ENCODE measurements around the gene HCFC1R1.

The HCFC1R1 gene

DNA sequence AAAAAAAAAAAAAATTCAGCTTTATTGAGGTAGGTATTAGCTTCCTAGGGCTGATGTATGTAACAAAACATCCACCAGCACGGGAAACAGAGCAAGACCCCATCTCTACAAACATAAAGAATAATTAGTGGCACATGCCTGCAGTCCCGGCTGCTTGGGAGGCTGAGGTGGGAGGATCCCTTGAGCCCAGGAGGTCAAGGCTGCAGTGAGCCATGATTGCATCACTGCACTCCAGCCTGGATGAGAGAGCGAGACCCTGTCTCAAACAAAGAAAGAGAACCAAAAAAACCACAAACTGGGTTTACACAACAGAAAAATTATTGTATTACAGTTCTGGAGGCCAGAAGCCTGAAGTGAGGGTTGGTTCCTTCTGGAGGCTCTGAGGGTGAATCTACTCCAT is 18.6 kb upstream of the HCFC1R1 start:
- DNase-seq (ENCODE audit: insufficient read length), result no peak

DNA sequence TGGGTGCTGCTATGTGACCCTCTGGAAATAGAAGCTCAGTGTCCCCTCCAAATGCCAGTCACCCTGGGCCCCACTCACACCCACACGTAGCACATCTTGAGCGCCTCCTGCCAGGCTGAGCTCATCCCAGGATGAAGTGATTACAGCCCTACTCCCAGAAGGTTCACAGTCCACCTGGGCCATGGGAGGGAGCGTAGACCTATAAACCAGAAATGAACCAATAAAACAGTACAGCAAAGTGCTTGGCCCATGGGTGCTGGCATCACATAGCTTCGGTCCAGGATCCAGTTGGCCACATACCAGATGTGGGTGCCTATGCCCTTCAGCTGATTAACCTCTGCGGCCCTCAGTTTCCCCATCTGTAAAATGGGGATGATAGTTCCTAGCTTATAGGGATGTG is 15.2 kb upstream of the HCFC1R1 start:
- DNase-seq (ENCODE audit: insufficient read length) (no peak), FAIRE-seq (no peak)
- TF ChIP-seq POLR2AphosphoS5 (IDR thresholded peaks at IDR 0.05; ENCODE audit: low read depth, low read length) (no peak), POLR2A (IDR thresholded peaks at IDR 0.05; ENCODE audit: low read depth, low read length) (no peak), TAF1 (IDR thresholded peaks at IDR 0.05; ENCODE audit: borderline replicate concordance, low read depth, low read length) (no peak)

More for the DNA sequence above, 18.6 kb upstream of the HCFC1R1 start:
- no peak for FAIRE-seq
- TF ChIP-seq POLR2AphosphoS5 (IDR thresholded peaks at IDR 0.05; ENCODE audit: low read depth, low read length) (no peak), POLR2A (IDR thresholded peaks at IDR 0.05; ENCODE audit: low read depth, low read length) (no peak), TAF1 (IDR thresholded peaks at IDR 0.05; ENCODE audit: borderline replicate concordance, low read depth, low read length) (no peak)

DNA sequence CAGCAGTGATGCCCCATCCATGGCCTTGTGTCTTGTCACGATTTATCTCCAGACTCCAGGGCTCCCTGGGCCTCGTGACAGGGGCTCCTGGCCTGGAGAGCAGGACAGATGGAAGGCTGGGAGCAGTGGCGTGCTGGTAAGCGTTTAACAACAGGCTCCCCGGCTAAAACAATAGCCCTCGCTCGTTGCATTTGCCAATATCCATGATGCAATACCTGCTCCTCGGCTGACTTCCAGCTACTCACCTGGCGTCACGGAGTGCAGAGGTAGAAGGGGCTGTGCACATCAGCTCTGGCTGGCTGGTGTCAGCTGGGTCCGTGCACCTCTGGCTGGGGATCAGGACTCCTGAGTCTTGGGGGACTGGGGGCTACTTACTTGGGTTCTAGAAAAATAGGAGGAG is 14.5 kb upstream of the HCFC1R1 start:
- DNase-seq (ENCODE audit: insufficient read length), result no peak
- TF ChIP-seq POLR2A (IDR thresholded peaks at IDR 0.05; ENCODE audit: low read depth, low read length), result no peak
- TF ChIP-seq POLR2AphosphoS5 (IDR thresholded peaks at IDR 0.05; ENCODE audit: low read depth, low read length), result no peak
- no peak for TF ChIP-seq TAF1 (IDR thresholded peaks at IDR 0.05; ENCODE audit: borderline replicate concordance, low read depth, low read length)
- FAIRE-seq, result no peak

DNA sequence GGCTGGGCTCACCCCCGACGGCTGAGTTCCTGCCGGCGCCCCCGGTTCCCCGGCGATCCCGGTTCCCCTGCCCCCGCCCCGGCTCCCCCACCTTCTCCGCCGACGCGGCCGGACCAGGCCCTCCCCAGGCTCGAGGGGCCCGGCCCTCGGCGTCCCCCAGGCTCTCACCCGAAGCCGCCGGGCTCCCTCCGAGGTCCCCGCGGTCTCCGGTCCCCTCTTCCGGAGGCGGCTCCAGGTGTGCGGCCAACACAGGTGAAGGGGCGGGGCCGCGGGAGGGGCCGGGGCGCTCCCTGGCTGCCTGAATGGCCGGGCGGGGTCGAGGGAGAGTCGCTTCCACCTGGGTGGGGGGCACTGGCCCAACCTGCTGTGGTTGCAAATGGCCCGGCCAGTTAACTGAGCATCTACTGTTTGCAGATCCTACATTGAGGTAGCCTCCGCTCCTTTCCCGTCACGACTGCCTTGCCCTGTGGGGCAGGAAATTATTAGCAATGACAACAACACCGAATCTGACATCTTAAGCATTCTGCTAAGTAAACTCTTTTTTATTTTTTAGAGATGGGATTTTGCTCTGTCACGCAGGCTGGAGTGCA is 13.1 kb upstream of the HCFC1R1 start, which contains the start of gene BICDL2:
TSS of gene BICDL2 (minus strand) at position 219 of the 590 bp plus-strand sequence. CDS start 1,448 bp downstream, outside the sequence.
- no peak for DNase-seq (ENCODE audit: insufficient read length)
- FAIRE-seq, result no peak
- TF ChIP-seq POLR2A (IDR thresholded peaks at IDR 0.05; ENCODE audit: low read depth, low read length) (no peak), POLR2AphosphoS5 (IDR thresholded peaks at IDR 0.05; ENCODE audit: low read depth, low read length) (no peak), TAF1 (IDR thresholded peaks at IDR 0.05; ENCODE audit: borderline replicate concordance, low read depth, low read length) (no peak)

DNA sequence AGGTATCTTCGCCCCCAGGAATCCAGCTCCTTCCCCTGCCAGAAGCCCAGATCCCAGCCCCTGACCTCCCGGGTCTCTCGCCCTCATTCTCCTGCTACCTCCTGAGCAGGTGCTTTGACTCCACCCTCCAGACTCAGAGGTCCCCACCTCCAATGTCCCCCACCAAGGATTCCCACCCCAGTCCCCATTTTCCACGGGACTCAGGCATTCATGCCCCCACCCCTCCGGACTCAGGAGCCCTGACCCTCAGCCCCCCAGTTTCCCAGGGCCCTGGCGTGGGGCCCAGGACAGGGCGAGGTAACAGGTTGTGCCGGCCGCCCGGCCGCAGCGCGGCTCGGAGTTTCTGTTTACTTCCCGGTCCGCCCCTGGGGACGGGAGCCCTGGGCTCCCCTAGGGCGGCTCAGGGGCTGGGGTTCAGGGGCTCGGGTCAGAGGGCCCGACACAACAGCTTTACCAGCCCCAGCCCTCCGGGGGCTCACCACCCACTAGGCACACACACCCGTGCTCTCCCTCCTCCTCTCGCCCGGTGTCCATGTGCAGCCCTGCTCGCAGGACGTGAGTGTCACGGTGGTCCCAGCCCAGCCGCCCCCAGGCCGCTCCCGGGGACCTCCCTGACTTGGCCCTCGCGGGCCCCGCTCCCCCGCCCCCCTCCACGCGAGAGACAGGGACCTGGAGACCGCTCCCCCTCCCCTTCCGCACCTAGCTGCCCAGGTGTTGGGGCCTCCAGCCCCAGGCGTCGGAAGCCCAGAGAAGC is 12.4 kb upstream of the HCFC1R1 start:
- no peak for DNase-seq (ENCODE audit: insufficient read length)
- TF ChIP-seq TAF1 (IDR thresholded peaks at IDR 0.05; ENCODE audit: borderline replicate concordance, low read depth, low read length), result no peak
- no peak for TF ChIP-seq POLR2A (IDR thresholded peaks at IDR 0.05; ENCODE audit: low read depth, low read length)
- TF ChIP-seq POLR2AphosphoS5 (IDR thresholded peaks at IDR 0.05; ENCODE audit: low read depth, low read length), result no peak
- no peak for FAIRE-seq

DNA sequence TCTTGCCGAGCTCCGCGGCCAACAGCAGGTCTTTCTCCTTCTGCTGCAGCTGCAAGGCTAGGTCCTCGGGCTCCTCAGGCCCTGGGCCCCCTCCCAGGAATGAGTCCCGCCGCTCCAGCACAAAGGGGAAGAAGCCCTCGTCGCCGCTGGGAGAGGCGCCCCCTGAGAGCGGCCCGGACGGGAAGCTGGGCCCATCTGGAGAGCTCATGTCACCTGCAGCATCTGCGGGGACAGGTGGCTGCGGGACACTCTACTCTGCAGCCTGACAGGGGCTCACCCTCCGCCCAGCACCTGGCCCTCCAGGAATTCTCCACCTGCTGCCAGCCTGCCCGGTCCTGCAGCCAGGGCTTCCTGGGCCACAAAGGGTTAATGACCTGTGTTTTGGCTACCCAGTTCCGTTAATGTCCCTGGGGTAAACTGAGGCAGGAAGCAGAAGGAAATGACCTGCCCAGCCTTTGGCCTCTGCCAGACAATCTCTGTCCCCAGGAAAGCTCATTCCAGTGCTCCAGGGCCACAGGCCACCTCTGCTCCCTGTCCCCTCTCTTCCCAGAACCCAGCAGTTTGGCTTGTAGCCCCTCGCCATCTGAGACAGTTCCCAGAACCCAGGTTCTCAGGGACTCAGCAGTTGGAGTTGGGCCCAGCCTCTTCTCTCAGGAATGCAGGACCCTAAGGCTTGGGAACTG is 11.7 kb upstream of the HCFC1R1 start:
- no peak for DNase-seq (ENCODE audit: insufficient read length)
- TF ChIP-seq POLR2AphosphoS5 (IDR thresholded peaks at IDR 0.05; ENCODE audit: low read depth, low read length), result no peak
- TF ChIP-seq POLR2A (IDR thresholded peaks at IDR 0.05; ENCODE audit: low read depth, low read length), result no peak
- no peak for TF ChIP-seq TAF1 (IDR thresholded peaks at IDR 0.05; ENCODE audit: borderline replicate concordance, low read depth, low read length)
- FAIRE-seq, result no peak

DNA sequence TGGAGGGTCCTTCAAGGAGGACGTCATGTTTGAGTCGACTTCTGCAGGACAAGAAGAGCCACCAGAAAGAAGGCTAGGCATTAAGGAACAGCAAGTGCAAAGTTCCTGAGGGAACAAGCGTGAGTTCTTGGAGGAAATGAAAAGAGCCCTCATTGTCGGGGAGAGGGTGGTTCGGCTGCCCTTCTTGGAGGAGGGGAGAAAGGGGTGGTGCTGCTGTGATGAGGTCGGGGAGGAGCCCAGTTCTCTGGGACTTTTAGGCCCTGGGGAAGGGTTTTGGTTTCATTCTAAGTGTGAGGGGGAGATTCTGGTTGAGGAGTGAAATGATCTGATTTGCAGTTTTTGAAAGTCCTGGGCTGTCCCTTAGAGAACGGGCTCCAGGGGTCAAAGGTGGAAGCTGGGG is 8.9 kb upstream of the HCFC1R1 start:
- FAIRE-seq (no peak), DNase-seq (ENCODE audit: insufficient read length) (no peak)
- TF ChIP-seq TAF1 (IDR thresholded peaks at IDR 0.05; ENCODE audit: borderline replicate concordance, low read depth, low read length), result no peak
- TF ChIP-seq POLR2AphosphoS5 (IDR thresholded peaks at IDR 0.05; ENCODE audit: low read depth, low read length), result no peak
- TF ChIP-seq POLR2A (IDR thresholded peaks at IDR 0.05; ENCODE audit: low read depth, low read length), result no peak

DNA sequence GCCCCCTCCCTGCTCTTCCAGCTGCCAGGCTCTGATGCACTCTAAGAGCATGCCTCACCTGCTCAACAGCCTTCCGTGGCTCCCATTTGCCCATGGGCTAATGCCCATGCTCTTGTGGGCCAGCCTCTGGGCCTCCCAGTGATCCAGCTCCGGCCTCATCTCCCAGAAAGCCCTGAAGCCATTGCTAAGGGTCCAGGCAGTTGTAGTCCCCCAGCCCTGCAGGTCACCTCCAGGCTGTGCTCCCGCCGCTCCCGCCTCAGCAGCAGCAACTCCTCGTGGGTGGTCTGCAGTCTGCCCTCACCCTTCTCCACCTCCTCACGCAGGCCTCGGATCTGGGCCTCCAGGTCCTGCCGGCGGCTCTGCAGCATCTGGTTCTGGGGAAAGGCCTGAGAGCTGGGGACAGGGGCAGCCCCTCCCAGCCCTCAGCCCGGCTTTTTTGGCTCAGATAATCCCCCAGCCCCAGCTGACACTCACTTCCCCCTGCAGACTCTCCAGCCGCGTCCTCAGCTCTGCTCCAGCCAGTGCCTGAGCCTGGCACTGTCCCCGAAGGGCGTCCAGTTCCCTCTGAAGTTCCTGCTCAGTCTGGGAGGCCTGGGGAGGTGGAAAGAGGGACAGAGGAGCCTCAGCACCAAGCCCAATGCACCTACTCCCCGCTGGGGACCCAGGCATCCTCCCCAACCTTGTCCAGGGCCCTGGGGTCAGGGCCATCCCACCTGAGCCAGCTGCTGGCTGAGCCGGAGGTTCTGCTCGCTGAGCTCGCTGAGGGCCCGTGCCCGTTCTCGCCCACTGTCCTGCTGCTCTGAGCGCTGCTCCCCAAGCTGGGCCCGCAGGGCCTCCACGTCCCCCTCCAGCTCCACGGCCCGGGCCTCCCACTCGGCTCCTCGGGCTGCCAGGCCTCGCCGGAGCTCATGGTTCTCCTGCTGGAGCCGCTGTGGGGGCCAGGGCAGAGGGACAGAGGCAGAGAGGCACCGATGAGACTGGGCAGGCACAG is 6.8 kb upstream of the HCFC1R1 start:
- FAIRE-seq (no peak), DNase-seq (ENCODE audit: insufficient read length) (no peak)
- TF ChIP-seq TAF1 (IDR thresholded peaks at IDR 0.05; ENCODE audit: borderline replicate concordance, low read depth, low read length), result no peak
- no peak for TF ChIP-seq POLR2A (IDR thresholded peaks at IDR 0.05; ENCODE audit: low read depth, low read length)
- TF ChIP-seq POLR2AphosphoS5 (IDR thresholded peaks at IDR 0.05; ENCODE audit: low read depth, low read length), result no peak

DNA sequence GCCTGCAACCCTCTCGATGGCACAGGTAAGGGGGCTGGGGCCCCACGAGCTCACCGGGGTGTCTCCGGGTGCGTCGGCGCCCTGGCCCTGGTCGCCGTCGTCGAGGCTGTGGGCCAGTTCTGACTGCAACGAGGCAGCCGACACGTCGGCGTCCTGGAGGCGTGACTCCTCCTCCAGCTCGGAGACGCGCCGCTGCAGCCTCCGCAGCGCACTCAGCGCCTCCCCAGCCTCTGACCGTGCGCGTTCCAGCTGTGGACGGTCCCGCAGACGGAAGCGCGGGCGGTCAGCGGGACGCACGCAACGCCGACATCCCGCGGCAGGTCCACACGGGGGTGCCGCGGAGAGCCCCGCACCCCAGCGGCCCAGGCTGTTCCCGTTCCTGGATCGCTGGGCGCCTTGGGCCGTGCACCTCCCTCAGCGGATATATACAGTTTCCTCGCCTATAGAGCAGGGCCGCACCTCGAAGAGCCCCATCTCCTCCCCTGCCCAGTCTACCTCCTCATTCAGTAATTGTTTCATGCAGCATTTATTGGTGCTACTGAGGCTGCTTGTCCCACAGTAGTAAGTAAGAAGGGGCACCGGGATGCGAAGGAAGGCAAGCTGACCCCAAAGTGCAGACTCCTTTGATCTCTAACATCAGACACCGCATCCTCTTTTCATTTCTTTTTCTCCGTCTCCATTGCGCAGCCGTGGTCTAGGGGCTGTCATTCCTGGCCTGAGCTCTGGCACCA is 5.9 kb upstream of the HCFC1R1 start:
- TF ChIP-seq POLR2A (IDR thresholded peaks at IDR 0.05; ENCODE audit: low read depth, low read length) (no peak), TAF1 (IDR thresholded peaks at IDR 0.05; ENCODE audit: borderline replicate concordance, low read depth, low read length) (no peak), POLR2AphosphoS5 (IDR thresholded peaks at IDR 0.05; ENCODE audit: low read depth, low read length) (no peak)
- DNase-seq (ENCODE audit: insufficient read length) (no peak), FAIRE-seq (no peak)

DNA sequence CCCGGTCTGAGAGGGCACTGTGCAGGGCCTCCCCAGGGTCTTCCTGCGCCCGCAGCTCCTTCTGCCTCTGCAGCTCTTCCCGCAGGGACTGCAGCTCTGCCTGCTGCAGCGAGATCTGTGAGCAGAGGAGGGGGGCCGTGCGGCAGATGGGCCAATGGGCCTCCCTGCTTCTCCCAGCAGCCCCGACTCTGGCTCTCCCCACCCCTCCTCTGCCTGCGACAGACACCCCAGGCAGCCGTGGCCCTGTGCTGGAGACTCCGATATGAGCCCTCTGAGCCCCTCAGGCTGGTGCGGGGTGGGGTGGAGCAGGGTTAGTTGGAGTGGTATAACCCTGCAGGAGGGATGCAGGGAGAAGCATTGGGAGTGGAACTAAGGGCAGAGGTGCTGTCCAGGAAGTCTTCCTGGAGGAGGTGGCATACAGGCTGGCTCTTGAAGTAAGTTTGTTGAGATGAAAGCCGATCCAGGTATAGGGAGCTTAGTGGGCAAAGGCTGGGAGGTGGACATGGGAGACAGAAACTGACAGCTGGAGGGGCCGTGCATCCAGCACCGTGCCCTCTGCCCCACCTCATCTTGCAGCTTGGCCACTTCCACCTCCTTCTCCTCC is 5.1 kb upstream of the HCFC1R1 start:
- no peak for TF ChIP-seq POLR2A (IDR thresholded peaks at IDR 0.05; ENCODE audit: low read depth, low read length)
- TF ChIP-seq POLR2AphosphoS5 (IDR thresholded peaks at IDR 0.05; ENCODE audit: low read depth, low read length), result no peak
- no peak for FAIRE-seq
- no peak for DNase-seq (ENCODE audit: insufficient read length)

All from GM12892 (cell line).